Endothelial cell of umbilical vein (primary cell): ENCODE data around the gene INPP4B. TPM values are rescaled to one million over a fixed set of nuclear protein-coding genes. Genes with fewer than 3 reads are reported as not detected.

Source experiments
- BruUV-seq: library from RNA; stranded (reverse); fragments of 400-500 nt; replicated peaks from 2 replicates; lab custom pipeline; 2021; lab: Mats Ljungman, UMichigan
- CTCF ChIA-PET: fragments of 300-600, 350-600 bp; sonication (Branson Sonifier 250); formaldehyde crosslinking; loops from one replicate; lab custom pipeline; 2021; ENCODE audit warnings: antibody characterized with exemption, inconsistent platforms; lab: Charles Lee
- POLR2A ChIA-PET: fragments of 300-600, 350-600 bp; sonication (Branson Sonifier 250); formaldehyde crosslinking; loops from one replicate; lab custom pipeline; 2021; ENCODE audit warnings: antibody characterized with exemption, inconsistent platforms; lab: Charles Lee
- DNase-seq: peaks from one replicate; pipeline ENCODE4 v3.0.0-alpha.2; 2011; ENCODE audit warnings: low read depth, low spot score
- FAIRE-seq: peaks from 2 replicates; lab custom pipeline; 2011; peaks lifted over from hg19 to GRCh38; lab: Jason Lieb, UNC
- H2AFZ ChIP-seq: 2 replicates; pipeline ENCODE4 v1.6.0; 2012; ENCODE audit warnings: low read depth, low read length, control low read depth, inconsistent platforms
- H3K27ac ChIP-seq: 2 replicates; pipeline ENCODE4 v1.5.1; 2011; ENCODE audit warnings: low read depth, mild to moderate bottlenecking, control low read depth, low read length, moderate library complexity; ENCODE audit not compliant: insufficient read depth
- H3K27me3 ChIP-seq, 2 experiments: 2 replicates each; pipeline versions ENCODE4 v1.6.0 to v1.6.1; 2011; ENCODE audit warnings: low read length in 2 of 2, mixed read lengths in 1 of 2; ENCODE audit not compliant: control insufficient read depth in 2 of 2, insufficient read depth in 2 of 2
- H3K36me3 ChIP-seq, 2 experiments: 2 replicates in 1 of 2; 3 replicates in 1 of 2; pipeline ENCODE4 v1.5.1; 2011; ENCODE audit warnings: low read length in 2 of 2, mild to moderate bottlenecking in 1 of 2, moderate library complexity in 1 of 2; ENCODE audit not compliant: control insufficient read depth in 2 of 2, insufficient read depth in 2 of 2; ENCODE audit errors: extremely low read depth in 1 of 2
- H3K4me1 ChIP-seq: 3 replicates; pipeline ENCODE4 v1.5.1; 2011; ENCODE audit warnings: mild to moderate bottlenecking, low read length; ENCODE audit not compliant: control insufficient read depth, insufficient read depth; ENCODE audit errors: extremely low read depth
- H3K4me2 ChIP-seq: 2 replicates; pipeline ENCODE4 v1.6.1; 2011; ENCODE audit warnings: low read length, control low read depth, mixed read lengths; ENCODE audit not compliant: insufficient read depth
- H3K4me3 ChIP-seq, 3 experiments: fragments of 200-600 bp in 1 of 3; sonication (generic), shearing (Covaris generic) in 1 of 3; replicated peaks in 1 of 3; 2 replicates each; pipeline ENCODE4 v1.5.1; 2011 to 2016; ENCODE audit warnings: control low read depth in 3 of 3, low read length in 3 of 3, mild to moderate bottlenecking in 2 of 3, inconsistent platforms in 1 of 3, low read depth in 1 of 3, moderate library complexity in 1 of 3; ENCODE audit not compliant: insufficient read depth in 1 of 3
- H3K79me2 ChIP-seq: 2 replicates; pipeline ENCODE4 v1.6.0; 2012; ENCODE audit warnings: low read length, inconsistent platforms; ENCODE audit not compliant: control insufficient read depth, insufficient read depth
- H3K9ac ChIP-seq: replicated peaks from 2 replicates; pipeline ENCODE3; 2011; ENCODE audit warnings: low read length, control low read depth; ENCODE audit not compliant: insufficient read depth; ENCODE audit errors: extremely low read depth
- H3K9me1 ChIP-seq: replicated peaks from 3 replicates; pipeline ENCODE4 v1.6.0; 2011; ENCODE audit warnings: mild to moderate bottlenecking, low read length; ENCODE audit not compliant: control insufficient read depth, insufficient read depth; ENCODE audit errors: extremely low read depth
- H3K9me3 ChIP-seq: replicated peaks from 2 replicates; pipeline ENCODE4 v1.5.1; 2012; ENCODE audit warnings: low read length, inconsistent platforms; ENCODE audit not compliant: control insufficient read depth, insufficient read depth
- H4K20me1 ChIP-seq: replicated peaks from 2 replicates; pipeline ENCODE3; 2011; ENCODE audit warnings: mild to moderate bottlenecking, low read length; ENCODE audit not compliant: control insufficient read depth, insufficient read depth; ENCODE audit errors: extremely low read depth
- EZH2 ChIP-seq: IDR thresholded peaks from 2 replicates; pipeline ENCODE4 v1.6.1; 2012; ENCODE audit warnings: borderline replicate concordance, low read depth, mild to moderate bottlenecking, moderate library complexity, low read length, inconsistent platforms; ENCODE audit not compliant: severe bottlenecking
- FOS ChIP-seq: IDR thresholded peaks from 2 replicates; pipeline ENCODE4 v1.6.1; 2011; ENCODE audit warnings: mild to moderate bottlenecking, low read length, moderate library complexity, borderline replicate concordance; ENCODE audit not compliant: insufficient read depth
- GATA2 ChIP-seq: IDR thresholded peaks from 2 replicates; pipeline ENCODE4 v1.7.0; 2011; ENCODE audit warnings: low read depth, mild to moderate bottlenecking, moderate library complexity, mixed read lengths, low read length; ENCODE audit not compliant: insufficient read length, insufficient read depth
- JUN ChIP-seq: IDR thresholded peaks from 2 replicates; pipeline ENCODE4 v1.6.1; 2011; ENCODE audit warnings: borderline replicate concordance, low read depth; ENCODE audit not compliant: insufficient read length, insufficient read depth
- MYC ChIP-seq: IDR thresholded peaks from one replicate; pipeline ENCODE4 v1.6.1; 2011; ENCODE audit warnings: mild to moderate bottlenecking, low read depth, low read length
- POLR2A ChIP-seq: IDR thresholded peaks from 2 replicates; pipeline ENCODE4 v1.6.1; 2012; ENCODE audit warnings: low read depth, mild to moderate bottlenecking, control low read depth, low read length
- POLR2AphosphoS5 ChIP-seq: IDR thresholded peaks from 2 replicates; pipeline ENCODE4 v1.6.1; 2012; ENCODE audit warnings: low read depth, mild to moderate bottlenecking, control low read depth, low read length, moderate library complexity; ENCODE audit not compliant: insufficient read depth
- dilution Hi-C: fragments of 300-500 bp; cut with MboI; formaldehyde crosslinking; loops from one replicate; pipeline ENCODE4 v1.15.0; 2019; ENCODE audit warnings: low sequenced_read_pairs; ENCODE audit not compliant: extremely low pct_ligation_motif_present
- intact Hi-C: fragments of 100-400 bp; cut with micrococcal nuclease; formaldehyde crosslinking; loops from one replicate; pipeline ENCODE4 v1.10.0; 2022
- polyA plus RNA-seq, 4 experiments: library from polyadenylated mRNA; depleted of rRNA in 3 of 4; stranded (reverse) in 3 of 4; unstranded in 1 of 4; fragments of >200 nt; gene quantifications; 2 replicates each; pipeline versions ENCODE4 v1.2.1 to v1.2.3, GENCODE V29; 2011 to 2012; ENCODE audit warnings: missing spikeins in 1 of 4
- total RNA-seq: library from RNA; stranded (reverse); gene quantifications from 2 replicates; pipeline ENCODE4 v1.2.3, GENCODE V29; 2021
- TF ChIP-seq, protein P1 (sequence below): IDR thresholded peaks from 2 replicates; pipeline ENCODE4 v1.6.1; 2011; ENCODE audit not compliant: insufficient read depth, insufficient read length
- TF ChIP-seq, protein P2 (sequence below), 2 donors: IDR thresholded peaks; 1 replicate in 1 of 2; 2 replicates in 1 of 2; pipeline ENCODE4 v1.5.1; 2011; ENCODE audit warnings: low read length in 2 of 2, mild to moderate bottlenecking in 2 of 2, moderate library complexity in 2 of 2, control low read depth in 1 of 2, inconsistent platforms in 1 of 2, low read depth in 1 of 2; ENCODE audit not compliant: insufficient read depth in 1 of 2; ENCODE audit errors: extremely low read depth in 1 of 2

Gene INPP4B
- total and polyA plus RNA-seq, 2 donors (not counting 3 experiments of a cell fraction or from before 2014, with no cell fraction given), result 0.41 to 3.1 TPM

DNA sequence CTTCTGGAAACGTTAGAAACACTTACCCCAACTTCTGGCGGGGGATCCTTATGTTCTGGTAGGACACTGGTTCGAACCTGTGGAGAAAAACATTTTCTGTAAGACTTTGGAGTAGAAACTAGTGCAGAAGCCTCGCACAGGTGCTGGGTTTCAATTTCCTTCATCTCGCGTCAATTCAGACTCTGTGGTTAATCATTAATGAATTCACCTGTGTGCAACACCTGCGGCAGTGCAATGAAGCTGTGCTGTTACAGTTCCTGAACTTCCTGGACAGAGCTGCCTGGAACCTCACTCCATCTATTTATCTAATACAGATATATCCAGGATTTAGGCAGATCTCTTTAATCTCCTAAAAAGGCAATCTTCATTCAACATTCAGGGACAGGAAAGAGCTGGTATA, 531.4 kb downstream of the INPP4B start:
- DNase-seq (no peak), FAIRE-seq (no peak)
- TF ChIP-seq, protein P1, sequence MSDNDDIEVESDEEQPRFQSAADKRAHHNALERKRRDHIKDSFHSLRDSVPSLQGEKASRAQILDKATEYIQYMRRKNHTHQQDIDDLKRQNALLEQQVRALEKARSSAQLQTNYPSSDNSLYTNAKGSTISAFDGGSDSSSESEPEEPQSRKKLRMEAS, result no peak
- TF ChIP-seq, protein P2, sequence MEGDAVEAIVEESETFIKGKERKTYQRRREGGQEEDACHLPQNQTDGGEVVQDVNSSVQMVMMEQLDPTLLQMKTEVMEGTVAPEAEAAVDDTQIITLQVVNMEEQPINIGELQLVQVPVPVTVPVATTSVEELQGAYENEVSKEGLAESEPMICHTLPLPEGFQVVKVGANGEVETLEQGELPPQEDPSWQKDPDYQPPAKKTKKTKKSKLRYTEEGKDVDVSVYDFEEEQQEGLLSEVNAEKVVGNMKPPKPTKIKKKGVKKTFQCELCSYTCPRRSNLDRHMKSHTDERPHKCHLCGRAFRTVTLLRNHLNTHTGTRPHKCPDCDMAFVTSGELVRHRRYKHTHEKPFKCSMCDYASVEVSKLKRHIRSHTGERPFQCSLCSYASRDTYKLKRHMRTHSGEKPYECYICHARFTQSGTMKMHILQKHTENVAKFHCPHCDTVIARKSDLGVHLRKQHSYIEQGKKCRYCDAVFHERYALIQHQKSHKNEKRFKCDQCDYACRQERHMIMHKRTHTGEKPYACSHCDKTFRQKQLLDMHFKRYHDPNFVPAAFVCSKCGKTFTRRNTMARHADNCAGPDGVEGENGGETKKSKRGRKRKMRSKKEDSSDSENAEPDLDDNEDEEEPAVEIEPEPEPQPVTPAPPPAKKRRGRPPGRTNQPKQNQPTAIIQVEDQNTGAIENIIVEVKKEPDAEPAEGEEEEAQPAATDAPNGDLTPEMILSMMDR (IDR thresholded peaks at IDR 0.05; ENCODE audit: extremely low read depth in 1 of 2, insufficient read depth in 1 of 2, low read depth in 1 of 2, low read length in 2 of 2), result no peak
- TF ChIP-seq EZH2 (no peak), POLR2AphosphoS5 (no peak), GATA2 (no peak), MYC (no peak), FOS (no peak), POLR2A (no peak), JUN (no peak)
- no peaks in the 10 kb centered on the region for H3K36me3 ChIP-seq
- H3K9me3 ChIP-seq, result no peaks in the 10 kb centered on the region
- no peak overlapping the region for H3K4me3 ChIP-seq
- ChIA-PET POLR2A (no interaction called here), CTCF (no interaction called here)
- H4K20me1 ChIP-seq, result no peaks in the 10 kb centered on the region
- no peak overlapping the region for H3K9ac ChIP-seq
- no TSS peak for BruUV-seq
- no peak overlapping the region for H3K4me2 ChIP-seq
- H3K9me1 ChIP-seq, result no peaks in the 10 kb centered on the region
- dilution Hi-C loops, result no loop called here
- H3K27ac ChIP-seq, result no peak overlapping the region
- no peaks in the 10 kb centered on the region for H3K27me3 ChIP-seq
- H3K79me2 ChIP-seq, result no peaks in the 10 kb centered on the region
- intact Hi-C loops, result no loop called here
- H3K4me1 ChIP-seq, result peaks cover 3% of the 10 kb centered on the region
- no peak overlapping the region for H2AFZ ChIP-seq
